Lung (tissue), 12 donors: ENCODE measurements around the gene LIMCH1. TPM values are rescaled to one million over a fixed set of nuclear protein-coding genes. Genes with fewer than 3 reads are reported as not detected.

Experiments
- ATAC-seq: fragments of 200-7000 bp; cut with Tn5 transposase; one replicate; pipeline ENCODE4 v1.9.1; 2020; ENCODE audit warnings: moderate number of reproducible peaks; ENCODE audit not compliant: insufficient read depth, low FRiP score
- DNase-seq, 3 donors: peaks; one replicate each; pipeline ENCODE4 v3.0.0-alpha.2; 2013 to 2017
- H3K27ac ChIP-seq, 2 donors: one replicate each; pipeline ENCODE4 v1.5.1; 2013; ENCODE audit warnings: mild to moderate bottlenecking in 2 of 2, moderate library complexity in 2 of 2, control low read depth in 1 of 2, inconsistent platforms in 1 of 2, low read depth in 1 of 2, low read length in 1 of 2
- H3K27me3 ChIP-seq, 3 donors: one replicate each; pipeline ENCODE4 v1.5.1; 2013; ENCODE audit warnings: low read length in 2 of 3; ENCODE audit not compliant: control insufficient read depth in 3 of 3, insufficient read depth in 3 of 3
- H3K36me3 ChIP-seq, 4 donors: one replicate each; pipeline ENCODE4 v1.5.1; 2013; ENCODE audit warnings: low read length in 4 of 4, mild to moderate bottlenecking in 1 of 4, moderate library complexity in 1 of 4; ENCODE audit not compliant: control insufficient read depth in 4 of 4, insufficient read depth in 4 of 4
- H3K4me1 ChIP-seq, 5 donors: one replicate each; pipeline ENCODE4 v1.5.1; 2013; ENCODE audit warnings: low read length in 5 of 5, mild to moderate bottlenecking in 2 of 5, moderate library complexity in 1 of 5; ENCODE audit not compliant: control insufficient read depth in 5 of 5, insufficient read depth in 5 of 5
- H3K4me3 ChIP-seq: one replicate; pipeline ENCODE4 v1.5.1; 2013; ENCODE audit warnings: mild to moderate bottlenecking, control low read depth, moderate library complexity
- H3K9ac ChIP-seq, 2 donors: one replicate each; pipeline ENCODE4 v1.5.1; 2013; ENCODE audit warnings: low read length in 2 of 2, control low read depth in 1 of 2; ENCODE audit not compliant: insufficient read depth in 1 of 2
- H3K9me3 ChIP-seq, 4 donors: one replicate each; pipeline ENCODE4 v1.5.1; 2013; ENCODE audit warnings: low read length in 3 of 4, mild to moderate bottlenecking in 1 of 4, moderate library complexity in 1 of 4; ENCODE audit not compliant: control insufficient read depth in 4 of 4, insufficient read depth in 3 of 4
- CTCF ChIP-seq: IDR thresholded peaks from 2 replicates; pipeline ENCODE4 v1.5.1; 2012; ENCODE audit warnings: mild to moderate bottlenecking; ENCODE audit errors: control extremely low read depth, extremely low read depth
- WGBS, 2 donors: extraction: QIAGEN DNeasy Blood & Tissue Kit; methylation state at CpG; one replicate each; pipeline ENCODE4 v1.1.7; 2013; 5-methylcytosine and 5-hydroxymethylcytosine counted together
- polyA plus RNA-seq, 2 donors: library from polyadenylated mRNA; stranded (reverse); fragments of 200-250 nt; gene quantifications; one replicate each; pipeline ENCODE4 v1.2.1, GENCODE V29; 2013
- total RNA-seq, 2 donors: library from RNA; depleted of rRNA in 1 of 2; stranded (reverse); fragments of >200 nt in 1 of 2; gene quantifications; one replicate each; pipeline ENCODE4 v1.2.1, GENCODE V29; 2014 to 2021
- donor health status: control.
- donor health status: control.
- donor health status: Bipolar disorder and iron deficiency.
- donor health status: healthy.
- donor health status: DM: yes; HTN: yes; CAD: no.

The LIMCH1 gene
- total and polyA plus RNA-seq, 4 donors = 43.4 to 299 (median 128) TPM

- Histone ChIP-seq H3K4me1 (peaks cover 0 to 17% (median 8%) of the 10 kb centered on the region in 5 donors), H3K27ac (no peak overlapping the region), H3K9ac (no peak overlapping the region), H3K9me3 (peaks cover 0 to 9% (median 0%) of the 10 kb centered on the region in 4 donors), H3K4me3 (no peak overlapping the region), H3K36me3 (peaks cover 0 to 7% (median 3%) of the 10 kb centered on the region in 4 donors), H3K27me3 (no peaks in the 10 kb centered on the region)
- TF ChIP-seq CTCF = no peak
- WGBS, 2 donors = 87 to 93% methylated on average over 4 of the region's 4 CpGs
- ATAC-seq (no peak), DNase-seq (no peak)
Observed at GRCh38 chr4:41580007-41580406, 42.0 kb downstream of the LIMCH1 start.

GRCh38 chr4:41586675-41587225, 48.8 kb downstream of the LIMCH1 start:
- 87 to 88% methylated on average over 2 of the region's 2 CpGs for WGBS, 2 donors
- peaks cover 0 to 39% (median 12%) of the 10 kb centered on the region in 5 donors for H3K4me1 ChIP-seq
- H3K27ac ChIP-seq = no peak overlapping the region

GRCh38 chr4:41587286-41587685, 49.3 kb downstream of the LIMCH1 start:
- Histone ChIP-seq H3K4me1 (peaks cover 0 to 35% (median 12%) of the 10 kb centered on the region in 5 donors), H3K27ac (no peak overlapping the region), H3K27me3 (no peaks in the 10 kb centered on the region), H3K36me3 (peaks cover 0 to 11% (median 0%) of the 10 kb centered on the region in 4 donors), H3K9me3 (peaks cover 0 to 9% (median 0%) of the 10 kb centered on the region in 4 donors), H3K9ac (no peak overlapping the region), H3K4me3 (no peak overlapping the region)
- WGBS, 2 donors = 80 to 88% methylated on average over 3 of the region's 3 CpGs
- TF ChIP-seq CTCF = no peak
- DNase-seq (no peak), ATAC-seq (no peak)

More at GRCh38 chr4:41586675-41587225, 48.8 kb downstream of the LIMCH1 start:
- Histone ChIP-seq H3K4me3 (no peak overlapping the region), H3K9me3 (peaks cover 0 to 9% (median 0%) of the 10 kb centered on the region in 4 donors), H3K36me3 (peaks cover 0 to 11% (median under 1%) of the 10 kb centered on the region in 4 donors), H3K27me3 (no peaks in the 10 kb centered on the region), H3K9ac (no peak overlapping the region)
- DNase-seq = peak in 2 of 3 donors; percentile 46 to 53
- no peak for ATAC-seq
- TF ChIP-seq CTCF = no peak
